Measurements from ENCODE around the gene CLDN6.

Gene CLDN6

DNA sequence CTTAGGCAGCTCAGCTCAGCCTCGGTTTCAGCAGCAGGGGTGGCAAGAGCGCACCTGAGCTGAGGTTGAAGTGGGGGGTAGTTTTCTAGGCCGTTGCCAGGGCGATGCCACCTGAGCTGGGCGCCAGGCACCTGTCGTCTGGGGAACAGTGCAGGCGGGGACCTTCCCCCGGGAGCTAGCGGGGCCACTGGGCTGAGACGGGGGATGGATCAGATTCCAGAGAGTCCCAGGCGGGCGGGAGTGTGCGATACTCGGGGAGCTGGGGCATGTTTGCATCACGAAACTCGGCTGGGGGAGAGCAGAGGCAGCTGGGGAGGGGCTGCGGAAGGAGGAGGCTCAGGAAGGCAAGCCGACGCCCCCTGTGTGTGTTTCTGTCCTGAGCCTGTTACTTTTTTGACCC lies 5.7 kb downstream of the CLDN6 start:
- DNase-seq, result no peak

DNA sequence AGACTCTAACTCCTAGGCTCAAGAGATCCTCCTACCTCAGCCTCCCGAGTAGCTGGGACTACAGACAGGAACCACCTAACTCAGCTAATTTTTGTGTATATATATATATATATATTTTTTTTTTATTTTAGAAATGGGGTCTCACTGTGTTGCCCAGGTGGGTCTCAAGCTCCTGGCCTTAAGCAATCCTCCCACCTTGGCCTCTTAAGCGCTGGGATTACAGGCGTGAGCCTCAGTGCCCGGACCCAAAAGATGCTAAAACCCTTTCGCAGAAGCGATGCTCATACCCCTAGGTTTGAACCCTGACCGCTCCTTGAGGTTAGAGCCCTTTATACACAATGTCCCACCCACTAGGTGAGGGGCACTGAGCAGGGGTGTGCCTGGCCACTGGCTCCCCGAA lies 7.5 kb downstream of the CLDN6 start:
- no peak for DNase-seq

DNA sequence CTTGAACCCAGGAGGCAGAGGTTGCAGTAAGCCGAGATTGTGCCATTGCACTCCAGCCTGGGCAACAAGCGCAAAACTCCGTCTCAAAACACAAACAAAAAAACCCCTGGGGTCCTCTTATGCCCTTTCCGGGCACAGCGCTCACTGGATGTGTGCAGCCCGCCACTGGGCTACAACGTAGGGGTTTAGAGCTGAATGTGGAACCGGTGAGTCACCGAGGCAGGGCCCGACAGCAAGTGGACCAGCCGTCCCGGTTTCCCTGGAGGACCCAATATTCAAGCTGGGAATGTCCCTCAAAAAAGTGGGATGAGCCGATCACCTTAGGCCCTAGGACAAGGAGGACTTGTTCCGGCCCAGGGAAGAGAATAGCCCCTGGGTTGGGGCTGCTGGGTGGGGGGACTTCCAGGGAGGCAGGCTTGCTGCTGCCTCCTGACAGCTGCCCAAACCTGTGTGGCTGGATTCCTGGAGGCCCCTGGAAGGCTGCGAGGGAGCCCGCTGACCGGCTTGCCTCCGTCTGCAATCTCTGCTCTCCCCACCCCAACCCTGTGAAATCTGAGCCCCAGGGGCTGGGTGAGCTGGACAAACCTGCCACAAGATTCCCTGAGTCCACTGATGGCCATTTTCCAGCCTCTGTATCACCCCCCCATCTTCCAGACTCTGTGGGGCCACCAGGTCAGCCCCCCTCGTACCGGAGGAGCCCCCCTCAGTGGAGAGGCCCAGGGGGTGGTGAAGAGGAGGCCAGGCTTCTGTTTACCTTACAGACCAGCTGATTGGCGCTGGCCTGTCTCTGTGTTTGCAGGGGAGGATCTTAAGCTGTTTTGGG lies 8.2 kb downstream of the CLDN6 start:
- DNase-seq, result no peak

DNA sequence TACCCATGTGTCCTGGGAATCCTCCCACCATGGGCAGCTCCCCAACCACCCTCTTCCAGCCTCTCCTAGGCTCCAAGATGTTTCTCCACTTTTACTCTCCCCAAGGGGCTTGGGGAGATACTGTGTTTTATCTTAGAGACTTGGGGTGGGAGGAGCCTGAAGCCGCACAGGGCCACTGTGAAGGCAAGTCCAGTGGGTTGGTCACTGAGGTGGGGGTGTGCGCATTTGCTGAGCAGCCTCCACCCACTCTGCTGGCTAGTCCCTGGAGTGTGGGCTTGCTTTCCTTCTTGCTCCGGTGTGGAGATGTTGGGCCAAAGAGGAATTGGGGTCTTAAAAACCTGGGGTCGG lies 9.3 kb downstream of the CLDN6 start:
- DNase-seq, result no peak

DNA sequence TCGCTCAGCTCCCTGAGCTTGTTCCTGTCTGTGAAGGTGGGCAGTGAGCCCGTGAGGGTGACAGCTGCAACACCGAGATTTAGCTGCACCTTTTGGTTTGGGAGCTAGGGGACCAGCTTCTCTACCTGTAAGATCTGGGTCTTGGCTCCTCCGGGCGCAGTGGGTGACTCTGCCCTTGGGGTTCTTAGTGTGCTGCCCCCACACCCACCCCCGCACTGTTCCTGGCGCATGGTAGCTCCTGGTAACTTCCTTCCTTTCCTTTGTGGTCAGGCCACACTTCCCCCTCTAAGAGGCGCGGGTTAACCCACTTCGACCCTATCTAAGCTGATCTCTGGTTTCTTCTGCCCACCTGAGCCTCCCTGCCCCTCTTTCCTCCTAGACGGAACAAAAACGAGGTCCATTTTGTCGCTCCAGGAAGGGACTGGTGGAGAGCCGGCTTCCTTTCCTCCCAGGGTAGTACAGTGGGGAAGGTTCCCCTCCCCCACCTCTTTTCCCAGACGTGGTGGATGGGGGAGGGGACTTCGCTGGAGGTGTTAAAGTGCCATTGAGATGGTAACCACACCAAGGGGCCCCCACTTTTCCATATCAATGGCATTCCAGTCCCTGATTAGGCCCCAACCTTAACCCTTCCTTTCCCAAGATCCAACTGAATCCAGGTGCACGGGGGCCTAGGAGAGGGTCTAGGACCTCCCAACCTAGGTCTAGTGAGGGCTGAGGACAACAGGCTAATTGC lies 9.9 kb downstream of the CLDN6 start:
- no peak for DNase-seq

DNA sequence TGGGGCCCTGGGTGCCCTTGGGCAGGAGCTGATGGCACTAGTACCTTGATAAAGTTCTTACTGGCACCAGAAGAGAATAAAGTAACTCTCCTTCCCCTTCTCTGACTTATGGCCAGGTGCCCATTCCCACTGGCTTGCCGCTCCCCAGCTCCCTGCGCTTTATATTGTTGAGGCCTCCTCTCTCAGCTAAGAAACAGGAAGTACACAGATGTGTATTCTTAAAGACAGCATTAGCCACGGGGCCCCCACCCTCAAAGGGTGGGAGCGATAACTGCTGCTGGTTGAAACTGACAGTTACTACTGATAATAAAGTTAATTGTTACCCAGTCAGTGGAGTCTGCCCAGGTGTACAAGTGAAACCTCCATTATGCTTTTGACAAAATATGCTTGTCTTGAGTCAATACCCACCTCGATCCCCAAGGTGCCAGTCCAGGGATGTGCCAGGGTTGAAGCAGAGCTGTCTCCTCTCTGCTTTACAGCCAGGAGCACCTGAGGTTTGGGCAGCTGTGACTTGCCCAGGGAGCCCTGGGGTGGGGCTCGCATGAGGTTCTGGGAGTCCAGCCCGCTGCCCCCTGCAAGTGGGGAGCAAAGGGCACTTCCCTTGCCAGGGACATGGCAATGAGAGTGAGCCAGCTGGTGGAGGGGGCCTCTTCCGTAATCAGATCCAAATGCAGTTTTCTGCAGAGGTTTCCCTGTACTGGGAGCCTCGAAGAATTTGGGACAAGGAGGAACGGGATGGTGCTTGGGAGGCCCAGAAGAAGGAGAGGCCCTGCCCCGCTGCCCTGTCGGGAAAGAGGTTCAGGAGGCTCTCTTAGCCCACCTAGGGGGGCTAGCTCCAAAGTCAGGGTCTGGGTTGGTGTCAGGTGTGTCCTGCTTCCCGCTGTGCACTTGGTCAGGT lies 10.7 kb downstream of the CLDN6 start:
- DNase-seq, result no peak

DNA sequence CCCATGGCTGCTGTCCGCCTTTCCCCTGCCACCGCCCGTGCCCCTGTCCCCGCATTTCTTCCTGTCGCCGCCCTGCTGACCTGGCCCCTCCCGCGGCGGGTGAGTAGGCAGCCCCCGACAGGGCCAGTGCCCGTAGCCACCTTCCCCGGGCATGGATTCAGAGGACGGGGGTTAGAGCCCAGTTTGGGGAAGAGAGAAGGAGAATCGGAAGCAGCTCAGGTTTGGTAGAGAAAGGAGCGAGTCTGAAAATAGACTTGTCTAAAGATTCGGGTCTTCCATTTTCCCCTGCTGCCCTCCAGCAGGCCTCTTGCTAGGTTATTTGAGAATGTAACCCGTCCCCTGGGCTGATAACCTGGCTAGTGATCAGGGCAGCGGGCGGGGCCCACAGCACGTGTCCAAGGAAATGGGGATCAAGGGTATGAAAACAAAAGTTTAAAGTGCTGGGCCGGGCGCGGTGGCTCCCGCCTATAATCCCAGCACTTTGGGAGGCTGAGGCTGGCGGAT lies 13.2 kb downstream of the CLDN6 start:
- no peak for DNase-seq

DNA sequence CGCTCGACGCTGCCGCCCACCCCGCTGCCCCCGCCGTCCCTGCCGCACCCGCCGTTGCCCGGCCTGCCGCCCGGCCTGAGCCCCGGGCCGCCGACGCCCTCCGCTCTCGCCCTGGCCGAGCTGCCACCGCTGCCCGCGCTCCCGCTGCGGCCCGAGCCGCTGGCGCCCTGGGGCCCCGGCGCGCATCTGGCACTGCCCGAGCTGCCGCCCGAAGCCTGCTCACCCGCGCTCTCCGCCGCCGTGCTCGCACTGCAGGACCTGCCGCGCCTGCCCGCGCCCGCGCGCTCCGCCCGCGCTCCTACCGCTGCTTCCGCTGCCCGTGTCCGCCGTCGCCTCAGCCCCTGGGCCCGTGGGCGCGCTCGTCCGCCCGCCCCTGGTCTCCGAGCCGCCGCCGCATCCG lies 13.7 kb downstream of the CLDN6 start:
- DNase-seq, result no peak

DNA sequence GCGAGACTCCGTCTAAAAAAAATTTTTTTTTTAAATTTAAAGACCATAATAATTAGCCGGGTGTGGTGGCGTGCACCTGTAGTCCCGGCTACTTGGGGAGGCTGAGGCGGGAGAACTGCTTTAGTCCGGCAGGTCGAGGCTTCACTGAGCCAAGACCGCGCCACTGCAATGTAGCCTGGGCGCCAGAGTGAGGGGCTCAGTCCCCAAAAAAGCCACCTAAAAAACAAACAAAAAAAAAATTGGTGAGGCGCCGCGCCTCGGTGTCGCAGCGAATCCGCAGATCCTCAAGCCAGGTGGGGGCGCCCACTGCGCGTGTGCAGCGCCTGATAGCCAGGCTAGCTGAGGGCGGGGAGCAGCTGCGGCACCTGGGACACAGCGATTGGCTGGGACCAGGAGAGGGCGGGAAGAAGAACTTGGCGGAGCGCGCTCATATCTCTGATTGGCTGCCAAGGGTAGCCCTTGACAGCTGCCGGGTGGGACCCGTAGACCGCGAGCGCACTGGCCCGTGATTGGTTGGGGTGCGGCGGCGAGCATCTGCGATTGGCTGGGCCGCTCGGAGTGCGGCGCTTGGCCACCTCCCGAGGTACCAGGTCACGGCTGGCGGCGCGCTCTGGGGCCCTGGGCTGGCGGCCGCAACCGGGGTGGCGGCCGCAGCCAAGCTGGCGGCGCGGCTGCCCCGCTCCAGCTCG lies 14.3 kb downstream of the CLDN6 start:
- DNase-seq, result peak; percentile 99

DNA sequence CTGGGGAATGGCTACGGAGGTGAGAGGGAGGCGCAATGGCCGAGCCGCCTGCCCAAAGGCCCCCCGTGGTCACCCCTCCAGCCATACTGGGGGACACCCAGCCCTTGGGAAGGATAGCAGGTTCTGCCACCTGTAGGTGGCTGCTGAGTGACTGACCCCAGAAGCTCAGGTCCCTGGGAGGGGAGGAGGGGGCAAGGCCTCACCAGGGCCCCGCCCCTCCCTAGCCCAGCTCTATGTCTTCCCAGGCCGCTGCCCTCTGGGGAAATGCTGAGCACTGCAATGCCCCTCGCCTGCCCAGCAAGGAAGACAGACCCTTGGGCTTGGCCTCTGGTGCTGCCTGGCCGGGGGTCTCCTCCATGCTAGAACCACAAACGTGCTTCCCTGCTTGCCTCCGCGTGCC lies 16.7 kb downstream of the CLDN6 start:
- no peak for DNase-seq

DNA sequence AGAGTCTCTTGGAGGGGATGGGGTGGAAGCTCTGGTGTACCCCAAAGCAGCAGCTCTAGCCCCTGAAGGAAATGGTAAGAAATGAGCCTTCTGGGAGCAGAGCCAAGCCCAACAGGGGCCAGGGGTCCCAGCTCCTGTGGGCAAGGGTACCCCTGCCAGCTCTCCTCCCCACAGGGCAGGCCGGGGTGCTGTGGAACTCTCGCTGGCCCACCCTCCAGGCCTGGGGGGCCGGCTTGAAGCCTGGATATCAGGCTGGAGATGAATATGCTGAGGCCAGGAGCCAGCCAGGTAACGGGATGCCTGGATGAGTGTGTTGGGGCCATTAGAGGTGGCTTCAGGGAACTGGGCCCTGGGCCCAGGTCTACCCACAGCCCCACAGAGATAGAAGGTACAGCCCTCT lies 17.4 kb downstream of the CLDN6 start:
- DNase-seq, result no peak

DNA sequence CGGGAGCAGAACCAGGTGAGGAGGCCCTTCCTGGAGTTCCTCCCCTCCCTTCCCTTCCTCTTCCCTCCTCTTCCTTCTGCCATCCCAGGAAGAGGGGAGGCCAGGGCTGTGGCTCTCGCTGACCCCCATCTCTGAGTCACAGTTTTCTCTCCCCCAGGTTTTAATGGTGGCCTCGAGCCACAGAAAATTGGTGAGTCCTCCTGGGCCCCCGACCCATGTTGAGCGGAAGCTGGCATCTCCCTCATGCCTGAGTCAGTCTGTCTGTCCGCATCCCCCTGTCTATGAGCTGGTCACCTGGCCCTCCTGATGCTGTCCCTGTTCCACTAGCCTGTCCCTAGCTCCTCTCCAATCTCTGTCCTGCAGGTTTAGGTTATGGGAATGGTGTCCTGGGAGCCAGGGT lies 18.1 kb downstream of the CLDN6 start:
- no peak for DNase-seq

DNA sequence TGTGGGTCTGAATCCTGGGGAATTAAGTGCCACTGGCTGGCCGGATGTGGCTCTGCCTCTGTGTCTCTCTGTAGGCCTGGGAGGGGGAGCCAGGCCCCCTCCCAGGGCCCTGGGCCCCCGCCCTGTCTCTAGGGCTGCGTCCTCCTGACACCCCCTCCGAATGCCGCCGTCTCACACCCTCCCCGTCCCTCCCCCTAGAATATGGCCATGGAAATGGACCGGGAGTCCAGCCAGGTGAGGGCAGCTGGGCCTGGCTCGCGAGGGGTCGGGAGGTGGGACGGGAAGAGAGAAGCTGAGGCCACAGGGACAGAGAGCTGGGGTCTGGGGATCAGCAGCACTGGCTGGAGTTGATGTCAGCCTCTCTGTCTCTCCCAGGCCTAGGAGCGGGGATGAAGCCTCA lies 21.7 kb downstream of the CLDN6 start:
- DNase-seq, result no peak

DNA sequence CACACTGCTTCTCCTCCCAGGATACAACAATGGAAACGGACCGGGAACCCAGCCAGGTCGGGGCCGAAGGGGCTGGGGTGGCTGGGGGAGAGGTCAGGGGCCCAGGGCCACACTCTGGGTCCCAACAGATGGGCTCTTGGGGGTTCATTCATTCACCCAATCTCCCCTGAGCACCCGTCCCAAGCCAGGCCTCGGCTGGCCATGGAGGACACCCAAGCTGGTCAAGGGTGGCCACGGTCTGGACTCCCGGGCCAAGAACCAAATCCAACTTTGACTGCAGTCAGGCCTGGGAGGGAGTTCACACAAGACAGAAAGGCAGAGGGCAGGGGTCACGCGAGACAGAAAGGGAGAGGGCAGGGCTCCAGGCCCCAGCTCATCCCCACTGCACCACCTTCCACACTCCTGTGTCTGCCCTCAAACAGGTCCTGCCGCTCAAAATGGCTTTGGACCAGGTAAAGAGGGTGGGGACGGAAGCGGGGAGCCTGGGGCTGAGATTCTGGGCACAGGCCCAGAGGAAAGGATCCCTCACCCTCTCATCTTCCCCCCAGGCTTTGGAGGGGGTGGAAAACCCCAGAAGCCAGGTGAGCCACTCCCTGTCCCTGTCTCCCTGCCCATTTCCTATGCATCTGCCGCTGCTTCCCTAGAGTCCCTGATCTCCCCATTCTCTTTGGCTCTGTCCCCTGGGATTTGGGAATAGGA lies 25.5 kb downstream of the CLDN6 start:
- DNase-seq, result no peak

DNA sequence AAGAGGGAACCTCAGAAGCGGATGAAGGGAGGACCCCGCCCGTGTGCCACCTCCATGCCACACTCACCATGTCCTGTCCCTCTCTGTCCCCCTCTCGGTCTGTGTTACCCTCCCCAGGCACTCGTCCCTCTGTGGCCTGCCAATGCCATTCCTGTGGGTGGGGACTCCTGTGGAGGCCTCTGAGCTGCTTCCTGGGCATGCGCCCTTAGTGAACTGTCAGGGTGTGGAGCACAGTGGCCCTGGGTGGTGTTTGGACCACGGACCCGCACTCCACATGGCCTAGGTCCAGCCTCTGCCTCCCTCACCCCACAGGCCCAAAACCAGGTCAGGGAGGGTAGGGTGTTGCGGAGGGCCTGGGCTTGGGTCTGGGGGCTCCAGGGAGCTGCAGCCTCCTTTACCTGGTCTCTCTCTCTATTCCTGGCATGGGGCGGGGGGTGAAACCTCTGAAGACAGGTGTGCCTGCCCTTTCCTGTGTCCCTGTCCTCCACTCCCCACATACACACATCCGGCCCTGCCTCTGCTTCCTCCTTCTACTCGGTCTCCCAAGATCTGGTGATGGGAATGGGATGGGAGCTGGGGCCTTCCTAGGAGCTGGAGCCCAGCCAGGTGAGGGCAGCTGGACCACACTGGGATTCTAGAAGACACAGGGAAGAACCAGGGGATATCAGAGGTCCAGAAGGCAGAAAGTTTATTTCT lies 26.3 kb downstream of the CLDN6 start:
- DNase-seq, result no peak

DNA sequence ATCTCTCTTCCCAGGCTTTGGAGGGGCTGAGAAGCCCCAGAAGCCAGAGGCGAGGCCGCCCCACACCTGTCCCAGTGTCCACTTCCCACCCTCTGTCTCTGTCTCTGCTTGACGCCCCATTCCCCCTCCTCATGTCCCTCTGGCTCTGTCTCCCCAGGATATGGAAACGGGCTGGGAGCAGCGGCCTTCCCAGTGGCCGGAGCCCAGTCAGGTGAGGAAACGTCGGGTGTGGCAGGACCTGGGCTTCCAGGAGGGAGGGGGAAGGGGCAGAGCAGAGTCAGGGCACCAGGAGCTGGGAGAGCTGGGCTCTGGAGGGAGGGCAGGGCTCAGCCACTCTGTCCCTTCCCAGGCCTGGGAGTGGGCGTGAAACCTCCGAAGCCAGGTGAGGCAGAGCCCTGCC lies 27.1 kb downstream of the CLDN6 start:
- no peak for DNase-seq

DNA sequence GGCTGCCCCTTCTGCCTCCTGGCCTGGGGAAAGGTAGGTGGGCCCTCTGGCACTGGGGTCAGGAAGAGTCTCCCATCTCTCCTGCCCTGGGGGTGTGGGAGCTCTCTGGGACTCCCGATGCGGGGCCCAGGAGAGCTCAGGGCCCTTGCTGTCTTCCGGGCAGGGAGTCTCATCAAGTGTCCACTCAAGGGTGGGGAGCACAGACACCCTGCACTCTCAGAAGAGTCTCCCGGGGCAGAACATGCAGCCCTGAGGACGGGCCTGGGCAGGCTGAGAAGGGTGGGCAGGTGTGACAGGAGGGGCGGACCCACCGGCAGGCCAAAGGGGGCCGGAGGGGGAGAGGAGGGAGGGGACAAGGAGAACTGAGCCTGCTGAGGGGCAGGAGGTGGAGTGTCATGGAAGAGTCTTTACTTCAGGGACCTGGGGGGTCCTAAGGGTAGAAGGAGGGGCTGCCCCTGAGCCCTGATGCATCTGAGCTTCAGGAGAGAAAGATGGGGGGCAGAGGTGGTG lies 29.3 kb downstream of the CLDN6 start:
- no peak for DNase-seq

DNA sequence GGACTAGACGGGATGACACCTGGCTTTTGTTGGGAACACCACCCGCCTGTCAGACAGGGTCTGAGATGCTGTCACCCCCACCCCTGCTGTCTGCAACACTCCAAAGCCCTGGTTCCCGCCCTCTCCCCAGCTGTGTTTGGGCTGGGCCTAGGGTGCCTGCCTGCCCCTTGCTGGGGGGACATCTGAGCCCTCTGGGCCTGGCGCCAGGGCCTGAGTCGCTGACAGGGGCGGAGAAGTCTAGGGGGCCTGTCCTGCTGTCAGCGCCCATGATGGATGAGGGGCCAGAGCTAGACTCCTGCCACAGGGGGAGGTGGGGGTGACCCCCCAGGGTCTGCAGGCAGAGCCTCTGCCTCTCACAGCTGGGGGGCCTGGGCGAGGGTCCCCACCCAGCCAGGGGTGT lies 30.1 kb downstream of the CLDN6 start:
- no peak for DNase-seq

DNA sequence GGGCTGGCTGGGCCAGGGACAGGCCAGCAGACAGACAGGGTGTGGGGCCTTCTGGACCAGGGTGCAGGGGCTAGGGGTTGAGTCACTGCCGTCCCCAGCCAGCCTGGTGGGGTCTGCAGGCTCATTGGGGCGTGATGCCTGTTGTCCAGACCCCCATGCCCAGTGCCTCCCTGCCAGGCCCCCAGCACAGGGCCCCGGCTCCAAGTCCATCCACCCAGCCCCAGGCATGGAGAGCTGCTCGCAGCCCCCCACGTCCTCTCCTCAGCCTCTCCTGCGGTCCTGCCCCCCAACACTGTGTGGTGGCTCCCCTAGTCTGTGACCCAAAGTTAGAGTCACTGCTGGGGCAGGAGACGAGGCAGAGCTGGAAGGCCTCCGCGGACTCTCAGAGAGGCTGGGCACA lies 30.7 kb downstream of the CLDN6 start:
- no peak for DNase-seq

DNA sequence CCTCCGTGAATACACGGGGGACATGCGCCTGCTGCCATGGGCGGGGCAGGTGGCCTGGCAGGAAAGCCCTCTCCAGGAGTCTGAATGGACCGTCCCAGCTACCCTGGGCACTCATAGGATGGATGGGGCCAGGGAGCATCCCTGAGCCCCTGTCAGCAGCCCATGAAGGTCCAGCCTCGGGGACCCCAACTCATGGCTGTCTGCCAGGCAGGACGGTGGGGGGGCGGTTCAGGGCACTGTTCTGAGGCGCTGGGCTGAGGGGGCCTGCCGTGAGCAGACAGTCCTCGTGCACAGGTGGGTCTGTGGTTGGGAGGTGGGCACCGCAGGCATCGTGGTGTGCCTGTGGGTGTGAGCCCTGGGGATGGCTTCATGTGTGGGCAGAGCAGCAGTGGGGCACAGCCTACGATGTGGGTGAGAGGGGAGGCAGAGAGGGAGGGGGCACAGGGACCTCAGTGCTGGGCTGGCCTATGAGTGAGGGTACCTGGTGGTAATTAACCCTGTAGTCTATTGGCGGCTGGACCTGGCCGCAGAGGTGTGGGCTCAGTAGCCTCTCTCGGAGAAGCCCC lies 31.3 kb downstream of the CLDN6 start:
- DNase-seq, result no peak

DNA sequence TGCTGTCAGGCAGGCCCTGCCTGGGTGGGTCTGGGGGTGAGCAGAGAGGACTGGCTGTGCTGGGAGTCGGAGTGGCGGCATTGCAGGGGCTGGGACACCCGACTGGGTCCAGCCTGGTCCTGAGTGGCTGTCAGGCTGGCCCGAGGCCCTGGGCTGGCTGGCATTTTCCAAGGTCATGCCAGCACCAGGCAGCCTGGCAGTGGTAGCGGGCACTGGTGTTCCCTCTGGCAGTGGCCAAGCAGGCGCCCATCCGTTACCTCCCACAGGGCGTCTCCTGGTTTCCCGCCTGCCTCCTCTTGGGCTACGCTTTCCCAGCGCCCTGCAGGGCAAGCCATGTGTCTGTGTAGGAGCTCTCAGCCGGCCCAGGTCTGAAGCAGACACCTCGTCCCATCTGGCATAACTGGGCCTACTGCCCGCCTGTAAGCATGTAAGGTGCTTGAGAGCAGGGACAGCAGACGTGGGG lies 32.1 kb downstream of the CLDN6 start:
- DNase-seq, result no peak

Measured in CD4-positive, alpha-beta T cell treated with Interleukin-12 subunit alpha and Interleukin-12 subunit beta, for 1 hour (primary cell).